ENCODE measurements around the gene DMD. TPM values are rescaled to one million over a fixed set of nuclear protein-coding genes. Genes with fewer than 3 reads are reported as not detected.

DMD gene
- total and polyA plus RNA-seq, 2 of the 13 experiments (the other 11 are each of a cell fraction or from before 2014, with no cell fraction given), result 17.6 to 25.9 TPM

GRCh38 chrX:32010948-32011347 is 1200.4 kb downstream of the DMD start:
- no peaks in the 10 kb centered on the region for H3K36me3 ChIP-seq (replicated peaks in 1 of 2; ENCODE audit: control insufficient read depth in 1 of 2, insufficient read depth in 2 of 2, low read length in 2 of 2)
- H3K9me3 ChIP-seq (ENCODE audit: low read length), result no peaks in the 10 kb centered on the region
- no peaks in the 10 kb centered on the region for H3K27me3 ChIP-seq (ENCODE audit: control insufficient read depth in 1 of 2, insufficient read depth in 2 of 2, low read length in 2 of 2)
- DNase-seq (ENCODE audit: low spot score), result no peak
- ChIA-PET POLR2A (no interaction called here), CTCF (ENCODE audit: low intra/inter-chr PET ratio, low total read pairs) (no interaction called here)
- H3K79me2 ChIP-seq (ENCODE audit: insufficient read depth, low read length), result no peaks in the 10 kb centered on the region
- WGBS (ENCODE audit: low lambda C conversion rate), result 30% methylated on average over 5 of the region's 5 CpGs
- no peak overlapping the region for H2AFZ ChIP-seq (ENCODE audit: low read length)
- no peak overlapping the region for H3K27ac ChIP-seq (ENCODE audit: extremely low read length, insufficient read depth, low read length)
- intact Hi-C loops (cut with micrococcal nuclease; ENCODE audit: unreplicated experiment), result no loop called here
- in situ Hi-C loops (cut with HindIII; ENCODE audit: extremely low pct_ligation_motif_present, low pct_unique_long_range_greater_than_20kb), result no loop called here
- no peak for FAIRE-seq
- no peak overlapping the region for H3K4me3 ChIP-seq (replicated peaks in 1 of 3; ENCODE audit: insufficient read depth in 1 of 3, low read depth in 2 of 3, low read length in 3 of 3)
- no peak overlapping the region for H3K4me2 ChIP-seq (ENCODE audit: low read depth, low read length)
- no peak overlapping the region for H3K9ac ChIP-seq (ENCODE audit: insufficient read depth, low read depth, low read length)
- no peak for ATAC-seq
- TF ChIP-seq ZNF337 (CRISPR knock-in tag; IDR thresholded peaks at IDR 0.05; ENCODE audit: borderline replicate concordance, low read depth), result no peak
- no peak for TF ChIP-seq KDM5B (CRISPR knock-in tag; IDR thresholded peaks at IDR 0.05; ENCODE audit: borderline replicate concordance)
- no peak for TF ChIP-seq PRMT3 (CRISPR knock-in tag; IDR thresholded peaks at IDR 0.05; ENCODE audit: borderline replicate concordance, low read depth)
- no peak for TF ChIP-seq SP2 (CRISPR knock-in tag; IDR thresholded peaks at IDR 0.05)
- TF ChIP-seq ATAD3A (CRISPR knock-in tag; IDR thresholded peaks at IDR 0.05), result no peak
- no peak for TF ChIP-seq SIN3B (IDR thresholded peaks at IDR 0.05; ENCODE audit: low read length)
- no peak for TF ChIP-seq PHB2 (IDR thresholded peaks at IDR 0.05; ENCODE audit: partially characterized antibody)
- TF ChIP-seq SYNCRIP (IDR thresholded peaks at IDR 0.05; ENCODE audit: insufficient read depth, low read depth, low read length), result no peak
- TF ChIP-seq PCBP2 (optimal IDR thresholded peaks at IDR 0.05; ENCODE audit: low read depth, low read length, poor library complexity, severe bottlenecking), result no peak
- no peak for TF ChIP-seq ZNF451 (CRISPR knock-in tag; IDR thresholded peaks at IDR 0.05)
- TF ChIP-seq PHF21A (CRISPR knock-in tag; IDR thresholded peaks at IDR 0.05), result no peak
- H3K4me1 ChIP-seq (ENCODE audit: insufficient read depth, low read length), result no peaks in the 10 kb centered on the region
- no TSS peak for BruUV-seq (replicated peaks)
- no peaks in the 10 kb centered on the region for H4K20me1 ChIP-seq (ENCODE audit: insufficient read depth, low read length)

- no TSS peak for BruUV-seq (replicated peaks)
- DNase-seq (ENCODE audit: low spot score), result no peak
- FAIRE-seq, result no peak
- CTCF ChIA-PET (ENCODE audit: low intra/inter-chr PET ratio, low total read pairs), result no interaction called here
- Histone ChIP-seq H3K36me3 (replicated peaks in 1 of 2; ENCODE audit: control insufficient read depth in 1 of 2, insufficient read depth in 2 of 2, low read length in 2 of 2) (no peaks in the 10 kb centered on the region), H4K20me1 (ENCODE audit: insufficient read depth, low read length) (no peaks in the 10 kb centered on the region), H3K4me3 (replicated peaks in 1 of 3; ENCODE audit: insufficient read depth in 1 of 3, low read depth in 2 of 3, low read length in 3 of 3) (no peak overlapping the region), H2AFZ (ENCODE audit: low read length) (no peak overlapping the region), H3K9me3 (ENCODE audit: low read length) (no peaks in the 10 kb centered on the region), H3K27me3 (ENCODE audit: control insufficient read depth in 1 of 2, insufficient read depth in 2 of 2, low read length in 2 of 2) (no peaks in the 10 kb centered on the region), H3K4me1 (ENCODE audit: insufficient read depth, low read length) (no peaks in the 10 kb centered on the region), H3K79me2 (ENCODE audit: insufficient read depth, low read length) (no peaks in the 10 kb centered on the region), H3K4me2 (ENCODE audit: low read depth, low read length) (no peak overlapping the region), H3K9ac (ENCODE audit: insufficient read depth, low read depth, low read length) (no peak overlapping the region), H3K27ac (ENCODE audit: extremely low read length, insufficient read depth, low read length) (no peak overlapping the region)
- POLR2A ChIA-PET, result no interaction called here
- in situ Hi-C loops (cut with HindIII; ENCODE audit: extremely low pct_ligation_motif_present, low pct_unique_long_range_greater_than_20kb), result no loop called here
- intact Hi-C loops (cut with micrococcal nuclease; ENCODE audit: unreplicated experiment), result no loop called here
- WGBS (ENCODE audit: low lambda C conversion rate), result 3% methylated on average over 4 of the region's 4 CpGs
- no peak for ATAC-seq
- TF ChIP-seq SP1 (IDR thresholded peaks at IDR 0.05) (no peak), SP1 (CRISPR knock-in tag; IDR thresholded peaks at IDR 0.05) (no peak), ZNF879 (CRISPR knock-in tag; IDR thresholded peaks at IDR 0.05) (no peak), JDP2 (CRISPR knock-in tag; IDR thresholded peaks at IDR 0.05; ENCODE audit: borderline replicate concordance) (no peak), ESRRA (CRISPR knock-in tag; IDR thresholded peaks at IDR 0.05; ENCODE audit: low read depth) (no peak), ATF7 (IDR thresholded peaks at IDR 0.05) (peak; percentile 85), ATF7 (CRISPR knock-in tag; IDR thresholded peaks at IDR 0.05) (no peak), CREB1 (IDR thresholded peaks at IDR 0.05) (peak; percentile 87), CREB1 (CRISPR knock-in tag; IDR thresholded peaks at IDR 0.05) (no peak)
- TF ChIP-seq, protein P1, sequence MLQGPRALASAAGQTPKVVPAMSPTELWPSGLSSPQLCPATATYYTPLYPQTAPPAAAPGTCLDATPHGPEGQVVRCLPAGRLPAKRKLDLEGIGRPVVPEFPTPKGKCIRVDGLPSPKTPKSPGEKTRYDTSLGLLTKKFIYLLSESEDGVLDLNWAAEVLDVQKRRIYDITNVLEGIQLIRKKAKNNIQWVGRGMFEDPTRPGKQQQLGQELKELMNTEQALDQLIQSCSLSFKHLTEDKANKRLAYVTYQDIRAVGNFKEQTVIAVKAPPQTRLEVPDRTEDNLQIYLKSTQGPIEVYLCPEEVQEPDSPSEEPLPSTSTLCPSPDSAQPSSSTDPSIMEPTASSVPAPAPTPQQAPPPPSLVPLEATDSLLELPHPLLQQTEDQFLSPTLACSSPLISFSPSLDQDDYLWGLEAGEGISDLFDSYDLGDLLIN (CRISPR knock-in tag; IDR thresholded peaks at IDR 0.05; ENCODE audit: borderline replicate concordance), result no peak
Observed at GRCh38 chrX:32010212-32010611, 1201.1 kb downstream of the DMD start.

Data from HepG2 (cell line).